SK-N-SH (cell line): Measurements from ENCODE around the gene TBC1D1. TPM values are rescaled to one million over a fixed set of nuclear protein-coding genes. Genes with fewer than 3 reads are reported as not detected.

ENCODE experiments used
- CTCF ChIA-PET: fragments of 300-600, 350-600 bp; formaldehyde crosslinking; extraction: SDS; loops from one replicate; lab custom pipeline; 2021; lab: Yijun Ruan, JAX
- POLR2A ChIA-PET: fragments of 350-600 bp; sonication (Branson Sonifier 250); formaldehyde crosslinking; extraction: SDS; loops from one replicate; lab custom pipeline; 2020; ENCODE audit warnings: antibody characterized with exemption, inconsistent platforms; lab: Yijun Ruan, JAX
- DNase-seq: peaks from one replicate; pipeline ENCODE4 v3.0.0; 2012
- H2AFZ ChIP-seq: fragments of 200-600 bp; sonication (generic); 2 replicates; pipeline ENCODE4 v1.8.1; 2016; ENCODE audit warnings: antibody characterized with exemption, mild to moderate bottlenecking, low read depth
- H3F3A ChIP-seq: fragments of 200-600 bp; sonication (generic); replicated peaks from 2 replicates; pipeline ENCODE3; 2016; ENCODE audit warnings: antibody characterized with exemption, mild to moderate bottlenecking; ENCODE audit not compliant: insufficient read depth
- H3K27ac ChIP-seq, 2 experiments: fragments of 200-500 bp in 1 of 2; fragments of 200-600 bp in 1 of 2; sonication (Bioruptor generic) in 1 of 2; sonication (generic), shearing (Covaris generic) in 1 of 2; 2 replicates each; pipeline versions ENCODE4 v1.5.1 to v1.6.1; 2014 to 2016; ENCODE audit warnings: low read depth in 2 of 2, inconsistent platforms in 1 of 2, low read length in 1 of 2, mild to moderate bottlenecking in 1 of 2, mixed read lengths in 1 of 2
- H3K27me3 ChIP-seq: fragments of 200-600 bp; sonication (generic), shearing (Covaris generic); 2 replicates; pipeline ENCODE4 v1.6.1; 2016; ENCODE audit warnings: mixed run types; ENCODE audit not compliant: insufficient read depth
- H3K36me3 ChIP-seq, 2 experiments: fragments of 200-500 bp in 1 of 2; fragments of 200-600 bp in 1 of 2; sonication (Bioruptor generic) in 1 of 2; sonication (generic) in 1 of 2; replicated peaks in 1 of 2; 2 replicates each; pipeline versions ENCODE3 to v1.5.1; 2014 to 2016; ENCODE audit warnings: low read length in 1 of 2, mild to moderate bottlenecking in 1 of 2; ENCODE audit not compliant: insufficient read depth in 2 of 2, control insufficient read depth in 1 of 2
- H3K4me1 ChIP-seq, 2 experiments: fragments of 200-500 bp in 1 of 2; fragments of 200-600 bp in 1 of 2; sonication (Bioruptor generic) in 1 of 2; sonication (generic), shearing (Covaris generic) in 1 of 2; 2 replicates each; pipeline versions ENCODE4 v1.5.1 to v1.6.1; 2014 to 2016; ENCODE audit warnings: low read depth in 1 of 2, low read length in 1 of 2, mixed run types in 1 of 2; ENCODE audit not compliant: insufficient read depth in 2 of 2, control insufficient read depth in 1 of 2
- H3K4me2 ChIP-seq: fragments of 200-600 bp; sonication (generic), shearing (Covaris generic); 2 replicates; pipeline ENCODE4 v1.6.1; 2017; ENCODE audit warnings: mixed run types
- H3K4me3 ChIP-seq, 2 experiments: fragments of 200-500 bp in 1 of 2; fragments of 200-600 bp in 1 of 2; sonication (Bioruptor generic) in 1 of 2; sonication (generic), shearing (Covaris generic) in 1 of 2; 2 replicates each; pipeline versions ENCODE4 v1.5.1 to v1.8.1; 2014 to 2016; ENCODE audit warnings: low read depth in 2 of 2, inconsistent platforms in 1 of 2, low read length in 1 of 2, mild to moderate bottlenecking in 1 of 2, mixed read lengths in 1 of 2, moderate library complexity in 1 of 2
- H3K79me2 ChIP-seq: fragments of 200-600 bp; sonication (generic); 2 replicates; pipeline ENCODE4 v1.8.1; 2017; ENCODE audit warnings: mild to moderate bottlenecking; ENCODE audit not compliant: insufficient read depth
- H3K9ac ChIP-seq: fragments of 200-600 bp; sonication (generic); 2 replicates; pipeline ENCODE4 v1.6.1; 2017; ENCODE audit warnings: mixed run types
- H3K9me2 ChIP-seq: fragments of 200-600 bp; sonication (generic); 2 replicates; pipeline ENCODE4 v1.6.1; 2017; ENCODE audit warnings: mixed run types
- H3K9me3 ChIP-seq: fragments of 200-600 bp; sonication (generic); 2 replicates; pipeline ENCODE4 v1.6.1; 2017; ENCODE audit warnings: mixed run types, mild to moderate bottlenecking, moderate library complexity
- H4K20me1 ChIP-seq: fragments of 200-600 bp; sonication (generic); 2 replicates; pipeline ENCODE4 v1.6.1; 2017; ENCODE audit warnings: mild to moderate bottlenecking, mixed run types; ENCODE audit not compliant: insufficient read depth
- CTCF ChIP-seq: fragments of 200-600 bp; sonication (generic); IDR thresholded peaks from 2 replicates; pipeline ENCODE4 v1.6.1; 2017; ENCODE audit warnings: antibody characterized with exemption, mild to moderate bottlenecking, moderate library complexity
- ELF1 ChIP-seq: IDR thresholded peaks from 2 replicates; pipeline ENCODE4 v1.4.0; 2012
- FOSL2 ChIP-seq: IDR thresholded peaks from 2 replicates; pipeline ENCODE4 v1.4.0; 2012; ENCODE audit warnings: low read depth, mild to moderate bottlenecking, moderate library complexity, borderline replicate concordance
- GABPA ChIP-seq: IDR thresholded peaks from 2 replicates; pipeline ENCODE4 v1.4.0; 2012; ENCODE audit warnings: low read depth, mild to moderate bottlenecking
- MXI1 ChIP-seq: IDR thresholded peaks from 2 replicates; pipeline ENCODE4 v1.6.1; 2012; ENCODE audit warnings: mild to moderate bottlenecking, low read depth, low read length, improper control_type of control experiment
- PBX3 ChIP-seq: IDR thresholded peaks from 2 replicates; pipeline ENCODE4; 2012
- POLR2AphosphoS5 ChIP-seq: IDR thresholded peaks from 2 replicates; pipeline ENCODE4 v1.6.1; 2012; ENCODE audit warnings: low read depth, low read length
- RXRA ChIP-seq: IDR thresholded peaks from 2 replicates; pipeline ENCODE4 v1.4.0; 2012; ENCODE audit warnings: low read depth, mild to moderate bottlenecking, borderline replicate concordance
- SIN3A ChIP-seq: IDR thresholded peaks from 2 replicates; pipeline ENCODE4 v1.6.1; 2012; ENCODE audit warnings: low read depth, mild to moderate bottlenecking, low read length, moderate library complexity, borderline replicate concordance
- TCF12 ChIP-seq: IDR thresholded peaks from 2 replicates; pipeline ENCODE4 v1.4.0; 2012
- USF1 ChIP-seq: IDR thresholded peaks from 2 replicates; pipeline ENCODE4 v1.4.0; 2012; ENCODE audit warnings: low read depth, borderline replicate concordance
- USF2 ChIP-seq: fragments of 150-350 bp; IDR thresholded peaks from 2 replicates; pipeline ENCODE4 v1.6.1; 2017; ENCODE audit warnings: antibody characterized with exemption, low read length, low read depth, borderline replicate concordance
- YY1 ChIP-seq: IDR thresholded peaks from 2 replicates; pipeline ENCODE4 v1.4.0; 2012; ENCODE audit warnings: low read depth, mild to moderate bottlenecking
- WGBS: methylation state at CpG from one replicate; pipeline ENCODE4 v1.1.6; 2017; ENCODE audit warnings: low lambda C conversion rate; 5-methylcytosine and 5-hydroxymethylcytosine counted together
- polyA plus RNA-seq, 3 experiments: library from polyadenylated mRNA; depleted of rRNA; stranded (reverse); fragments of >200 nt; gene quantifications; 2 replicates each; pipeline ENCODE4 v1.2.3, GENCODE V29; 2012

TBC1D1 gene
- polyA plus RNA-seq, 1 of the 3 experiments (the other 2 are of a cell fraction), result 29.8 TPM

GRCh38 chr4:38141808-38142500 is 251.1 kb downstream of the TBC1D1 start:
- 85% methylated on average over 4 of the region's 8 CpGs for WGBS
- TF ChIP-seq USF1 (no peak), SIN3A (no peak), PBX3 (peak; percentile 65; the same call in 1 of the 2 replicates), CTCF (no peak), POLR2AphosphoS5 (no peak), YY1 (no peak), TCF12 (0 out of 2 replicates have a peak, but pooled peaks have one; percentile 3), MXI1 (no peak), USF2 (no peak), ELF1 (no peak), GABPA (no peak), RXRA (no peak), FOSL2 (peak; percentile 42; the same call in 1 of the 2 replicates)
- no peak overlapping the region for H3K4me3 ChIP-seq
- H3K9me3 ChIP-seq, result no peaks in the 10 kb centered on the region
- no peak overlapping the region for H2AFZ ChIP-seq
- ChIA-PET POLR2A (no interaction called here), CTCF (no interaction called here)
- H3K4me1 ChIP-seq, result peaks cover 0 to 6% of the 10 kb centered on the region in 2 experiments; a peak in 1 of 4 replicates
- no peak overlapping the region for H3K4me2 ChIP-seq
- H3F3A ChIP-seq, result peaks cover 4% of the 10 kb centered on the region
- H3K27me3 ChIP-seq, result no peaks in the 10 kb centered on the region
- peaks cover 2 to 11% of the 10 kb centered on the region in 2 experiments for H3K36me3 ChIP-seq
- H3K9me2 ChIP-seq, result no peaks in the 10 kb centered on the region
- no peaks in the 10 kb centered on the region for H4K20me1 ChIP-seq
- H3K27ac ChIP-seq, result no peak overlapping the region
- H3K9ac ChIP-seq, result no peak overlapping the region
- no peaks in the 10 kb centered on the region for H3K79me2 ChIP-seq
- DNase-seq, result no peak
